WTC11 (cell line): ENCODE data around the gene DUSP3.

Experiments
- ATF6 ChIP-seq: sonication (generic); formaldehyde crosslinking; IDR thresholded peaks from 2 replicates; pipeline ENCODE4 v1.8.1; 2023; ENCODE audit warnings: mild to moderate bottlenecking, missing genetic modification reagents
- CTCF ChIP-seq: fragments of 200-600 bp; IDR thresholded peaks from 2 replicates; pipeline ENCODE4 v1.8.0; 2022; ENCODE audit warnings: antibody characterized with exemption
- ESRRA ChIP-seq: sonication (generic); formaldehyde crosslinking; IDR thresholded peaks from 2 replicates; pipeline ENCODE4 v1.8.1; 2022; ENCODE audit warnings: mild to moderate bottlenecking, missing genetic modification reagents, borderline replicate concordance
- IRF1 ChIP-seq: sonication (generic); formaldehyde crosslinking; IDR thresholded peaks from 2 replicates; pipeline ENCODE4 v1.8.0; 2023; ENCODE audit warnings: missing genetic modification reagents
- NR2C2 ChIP-seq: sonication (generic); formaldehyde crosslinking; IDR thresholded peaks from 2 replicates; pipeline ENCODE4 v1.8.0; 2022; ENCODE audit warnings: mild to moderate bottlenecking, missing genetic modification reagents
- SP1 ChIP-seq: sonication (generic); formaldehyde crosslinking; conservative IDR thresholded peaks from 2 replicates; pipeline ENCODE4 v1.8.1; 2022; ENCODE audit warnings: missing genetic modification reagents
- ZNF416 ChIP-seq: fragments of 250-450 bp; sonication (Bioruptor Pico); IDR thresholded peaks from 2 replicates; pipeline ENCODE4 v1.9.0; 2021; ENCODE audit warnings: mild to moderate bottlenecking, inconsistent platforms

GRCh38 chr17:43768943-43769342, 9.8 kb downstream of the DUSP3 start:
- TF ChIP-seq CTCF (no peak), NR2C2 (CRISPR knock-in tag) (no peak), ZNF416 (CRISPR knock-in tag) (no peak), ATF6 (no peak), IRF1 (no peak), SP1 (CRISPR knock-in tag) (no peak), ESRRA (CRISPR knock-in tag) (no peak)
